Endothelial cell of hepatic sinusoid (primary cell): ENCODE results near the gene CYB5RL.

ENCODE experiments used
- in situ Hi-C: cut with HindIII; loops from 2 replicates; pipeline ENCODE4 v1.10.0; 2017; ENCODE audit warnings: low sequenced_read_pairs

CYB5RL gene

GRCh38 chr1:54163051-54163450, 36.8 kb downstream of the CYB5RL start:
- in situ Hi-C loops = no loop called here

GRCh38 chr1:54161495-54162168, 38.2 kb downstream of the CYB5RL start:
- in situ Hi-C loops = no loop called here

- in situ Hi-C loops = no loop called here
Measured at GRCh38 chr1:54160351-54160750, 39.5 kb downstream of the CYB5RL start.

GRCh38 chr1:54159733-54160316, 40.0 kb downstream of the CYB5RL start:
- in situ Hi-C loops = no loop called here

- in situ Hi-C loops = no loop called here
Measured at GRCh38 chr1:54158071-54158470, 41.8 kb downstream of the CYB5RL start.

GRCh38 chr1:54157401-54157800, 42.4 kb downstream of the CYB5RL start:
- in situ Hi-C loops = no loop called here

GRCh38 chr1:54156986-54157385, 42.8 kb downstream of the CYB5RL start:
- in situ Hi-C loops = no loop called here

GRCh38 chr1:54156201-54156600, 43.6 kb downstream of the CYB5RL start:
- in situ Hi-C loops = no loop called here

- in situ Hi-C loops = no loop called here
Measured at GRCh38 chr1:54153535-54154439, 46.0 kb downstream of the CYB5RL start.

GRCh38 chr1:54152696-54153095, 47.1 kb downstream of the CYB5RL start, which contains the start of gene CDCP2:
CDCP2 (minus strand) TSS chr1:54153000; CDS start chr1:54152922, 78 bp downstream.
- in situ Hi-C loops = no loop called here

GRCh38 chr1:54151013-54151412, 48.8 kb downstream of the CYB5RL start:
- in situ Hi-C loops = no loop called here
